ENCODE measurements around the gene RBP2. TPM values are rescaled to one million over a fixed set of nuclear protein-coding genes. Genes with fewer than 3 reads are reported as not detected.

Gene RBP2
- polyA plus RNA-seq, 1 donor from 2014 or later = not detected

DNA sequence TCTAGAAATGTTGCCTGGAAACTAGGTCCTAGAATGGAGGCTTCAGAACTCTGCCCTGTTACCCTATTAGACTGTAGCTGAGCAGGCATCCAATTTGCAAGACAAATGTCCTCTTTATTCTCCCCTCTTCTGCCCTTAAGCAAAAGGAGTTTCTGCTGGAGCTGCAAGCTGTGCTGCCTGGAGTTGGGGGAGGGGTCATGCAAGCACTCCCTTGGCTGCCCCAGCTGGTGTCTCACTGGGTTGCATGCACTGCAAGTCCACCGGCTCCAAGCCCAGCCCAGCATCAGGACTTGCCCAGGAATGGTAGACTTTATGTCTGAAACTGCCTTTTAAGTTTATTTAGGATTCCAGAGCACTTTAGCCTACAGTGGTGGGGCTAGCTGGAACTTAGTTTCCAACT is 15.7 kb upstream of the RBP2 start:
- Histone ChIP-seq H3K79me2 (replicated peaks; ENCODE audit: insufficient read depth, low read length) (no peaks in the 10 kb centered on the region), H2AFZ (ENCODE audit: low read depth, low read length) (no peak overlapping the region), H3K9ac (ENCODE audit: low read length) (no peak overlapping the region), H4K20me1 (ENCODE audit: insufficient read depth) (no peaks in the 10 kb centered on the region), H3K36me3 (ENCODE audit: insufficient read depth, low read length) (peaks cover 4% of the 10 kb centered on the region), H3K27me3 (ENCODE audit: insufficient read depth, low read depth, low read length) (no peaks in the 10 kb centered on the region), H3K9me2 (ENCODE audit: insufficient read depth, low read length) (no peaks in the 10 kb centered on the region), H3K9me3 (ENCODE audit: low read length) (no peaks in the 10 kb centered on the region), H3K4me3 (ENCODE audit: low read length) (no peak overlapping the region), H3K4me2 (ENCODE audit: low read length) (no peak overlapping the region), H3F3A (ENCODE audit: insufficient read depth, low read length, poor library complexity, severe bottlenecking) (no peaks in the 10 kb centered on the region), H3K27ac (ENCODE audit: low read length) (no peak overlapping the region)
- TF ChIP-seq SMC3 (conservative IDR thresholded peaks at IDR 0.05; ENCODE audit: poor library complexity) = no peak
- TF ChIP-seq TAF1 (IDR thresholded peaks at IDR 0.05; ENCODE audit: low read depth) = no peak
- TF ChIP-seq MXI1 (conservative IDR thresholded peaks at IDR 0.05; ENCODE audit: poor library complexity, severe bottlenecking) = no peak
- TF ChIP-seq EZH2 (IDR thresholded peaks at IDR 0.05; ENCODE audit: borderline replicate concordance, insufficient read depth, low read length, poor library complexity, severe bottlenecking) = no peak
- no peak for TF ChIP-seq POLR2AphosphoS5 (IDR thresholded peaks at IDR 0.05)
- TF ChIP-seq RAD21 (conservative IDR thresholded peaks at IDR 0.05) = no peak
- TF ChIP-seq, protein P1, sequence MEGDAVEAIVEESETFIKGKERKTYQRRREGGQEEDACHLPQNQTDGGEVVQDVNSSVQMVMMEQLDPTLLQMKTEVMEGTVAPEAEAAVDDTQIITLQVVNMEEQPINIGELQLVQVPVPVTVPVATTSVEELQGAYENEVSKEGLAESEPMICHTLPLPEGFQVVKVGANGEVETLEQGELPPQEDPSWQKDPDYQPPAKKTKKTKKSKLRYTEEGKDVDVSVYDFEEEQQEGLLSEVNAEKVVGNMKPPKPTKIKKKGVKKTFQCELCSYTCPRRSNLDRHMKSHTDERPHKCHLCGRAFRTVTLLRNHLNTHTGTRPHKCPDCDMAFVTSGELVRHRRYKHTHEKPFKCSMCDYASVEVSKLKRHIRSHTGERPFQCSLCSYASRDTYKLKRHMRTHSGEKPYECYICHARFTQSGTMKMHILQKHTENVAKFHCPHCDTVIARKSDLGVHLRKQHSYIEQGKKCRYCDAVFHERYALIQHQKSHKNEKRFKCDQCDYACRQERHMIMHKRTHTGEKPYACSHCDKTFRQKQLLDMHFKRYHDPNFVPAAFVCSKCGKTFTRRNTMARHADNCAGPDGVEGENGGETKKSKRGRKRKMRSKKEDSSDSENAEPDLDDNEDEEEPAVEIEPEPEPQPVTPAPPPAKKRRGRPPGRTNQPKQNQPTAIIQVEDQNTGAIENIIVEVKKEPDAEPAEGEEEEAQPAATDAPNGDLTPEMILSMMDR (IDR thresholded peaks at IDR 0.05; ENCODE audit: poor library complexity, severe bottlenecking) = no peak
- TF ChIP-seq EP300 (conservative IDR thresholded peaks at IDR 0.05; ENCODE audit: poor library complexity, severe bottlenecking) = no peak
- TF ChIP-seq, protein P2, sequence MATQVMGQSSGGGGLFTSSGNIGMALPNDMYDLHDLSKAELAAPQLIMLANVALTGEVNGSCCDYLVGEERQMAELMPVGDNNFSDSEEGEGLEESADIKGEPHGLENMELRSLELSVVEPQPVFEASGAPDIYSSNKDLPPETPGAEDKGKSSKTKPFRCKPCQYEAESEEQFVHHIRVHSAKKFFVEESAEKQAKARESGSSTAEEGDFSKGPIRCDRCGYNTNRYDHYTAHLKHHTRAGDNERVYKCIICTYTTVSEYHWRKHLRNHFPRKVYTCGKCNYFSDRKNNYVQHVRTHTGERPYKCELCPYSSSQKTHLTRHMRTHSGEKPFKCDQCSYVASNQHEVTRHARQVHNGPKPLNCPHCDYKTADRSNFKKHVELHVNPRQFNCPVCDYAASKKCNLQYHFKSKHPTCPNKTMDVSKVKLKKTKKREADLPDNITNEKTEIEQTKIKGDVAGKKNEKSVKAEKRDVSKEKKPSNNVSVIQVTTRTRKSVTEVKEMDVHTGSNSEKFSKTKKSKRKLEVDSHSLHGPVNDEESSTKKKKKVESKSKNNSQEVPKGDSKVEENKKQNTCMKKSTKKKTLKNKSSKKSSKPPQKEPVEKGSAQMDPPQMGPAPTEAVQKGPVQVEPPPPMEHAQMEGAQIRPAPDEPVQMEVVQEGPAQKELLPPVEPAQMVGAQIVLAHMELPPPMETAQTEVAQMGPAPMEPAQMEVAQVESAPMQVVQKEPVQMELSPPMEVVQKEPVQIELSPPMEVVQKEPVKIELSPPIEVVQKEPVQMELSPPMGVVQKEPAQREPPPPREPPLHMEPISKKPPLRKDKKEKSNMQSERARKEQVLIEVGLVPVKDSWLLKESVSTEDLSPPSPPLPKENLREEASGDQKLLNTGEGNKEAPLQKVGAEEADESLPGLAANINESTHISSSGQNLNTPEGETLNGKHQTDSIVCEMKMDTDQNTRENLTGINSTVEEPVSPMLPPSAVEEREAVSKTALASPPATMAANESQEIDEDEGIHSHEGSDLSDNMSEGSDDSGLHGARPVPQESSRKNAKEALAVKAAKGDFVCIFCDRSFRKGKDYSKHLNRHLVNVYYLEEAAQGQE (IDR thresholded peaks at IDR 0.05; ENCODE audit: borderline replicate concordance) = no peak

DNA sequence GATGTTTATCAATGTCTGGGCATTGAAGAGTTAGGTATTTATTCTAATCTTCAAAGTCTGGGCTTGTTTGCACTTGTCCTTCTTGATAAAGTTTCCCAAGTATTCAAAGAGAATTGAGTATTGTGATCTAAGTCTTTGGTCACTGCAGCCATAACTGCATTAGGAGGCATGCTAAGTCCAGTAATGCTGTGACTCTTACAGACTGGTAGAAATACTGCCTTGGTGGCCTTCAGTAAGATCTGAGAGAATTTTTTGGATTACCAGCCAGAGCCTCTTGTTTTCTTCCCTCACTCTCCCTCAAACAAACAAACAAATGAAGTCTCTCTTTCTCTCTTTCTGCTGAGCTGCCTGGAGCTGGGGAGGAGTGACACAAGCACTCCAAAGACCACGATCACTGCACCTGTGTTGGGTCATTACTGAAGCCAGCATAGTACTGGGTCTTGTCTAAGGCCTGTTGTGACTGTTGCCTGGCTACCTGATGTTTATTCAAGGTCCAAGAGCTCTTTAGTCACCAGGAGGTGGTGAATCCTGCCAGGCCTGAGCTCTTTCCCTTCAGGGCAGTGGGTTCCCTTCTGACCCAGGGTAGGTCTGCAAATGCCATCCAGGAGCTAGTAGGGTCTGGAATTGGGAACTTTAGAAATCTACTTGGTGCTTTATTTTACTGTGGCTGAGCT is 14.8 kb upstream of the RBP2 start:
- Histone ChIP-seq H3K9ac (ENCODE audit: low read length) (no peak overlapping the region), H3K4me3 (ENCODE audit: low read length) (no peak overlapping the region), H3K27ac (ENCODE audit: low read length) (no peak overlapping the region), H3K9me2 (ENCODE audit: insufficient read depth, low read length) (no peaks in the 10 kb centered on the region), H3K27me3 (ENCODE audit: insufficient read depth, low read depth, low read length) (no peaks in the 10 kb centered on the region), H4K20me1 (ENCODE audit: insufficient read depth) (no peaks in the 10 kb centered on the region), H3K4me2 (ENCODE audit: low read length) (no peak overlapping the region), H3K36me3 (ENCODE audit: insufficient read depth, low read length) (peaks cover 4% of the 10 kb centered on the region), H2AFZ (ENCODE audit: low read depth, low read length) (no peak overlapping the region), H3K9me3 (ENCODE audit: low read length) (no peaks in the 10 kb centered on the region), H3F3A (ENCODE audit: insufficient read depth, low read length, poor library complexity, severe bottlenecking) (no peaks in the 10 kb centered on the region), H3K79me2 (replicated peaks; ENCODE audit: insufficient read depth, low read length) (no peaks in the 10 kb centered on the region)
- no peak for TF ChIP-seq TAF1 (IDR thresholded peaks at IDR 0.05; ENCODE audit: low read depth)
- no peak for TF ChIP-seq RAD21 (conservative IDR thresholded peaks at IDR 0.05)
- TF ChIP-seq, protein P2 (IDR thresholded peaks at IDR 0.05; ENCODE audit: borderline replicate concordance) = no peak
- no peak for TF ChIP-seq SMC3 (conservative IDR thresholded peaks at IDR 0.05; ENCODE audit: poor library complexity)
- TF ChIP-seq MXI1 (conservative IDR thresholded peaks at IDR 0.05; ENCODE audit: poor library complexity, severe bottlenecking) = no peak
- TF ChIP-seq, protein P1 (IDR thresholded peaks at IDR 0.05; ENCODE audit: poor library complexity, severe bottlenecking) = no peak
- TF ChIP-seq EP300 (conservative IDR thresholded peaks at IDR 0.05; ENCODE audit: poor library complexity, severe bottlenecking) = no peak
- TF ChIP-seq POLR2AphosphoS5 (IDR thresholded peaks at IDR 0.05) = no peak
- TF ChIP-seq EZH2 (IDR thresholded peaks at IDR 0.05; ENCODE audit: borderline replicate concordance, insufficient read depth, low read length, poor library complexity, severe bottlenecking) = no peak
